GM18909 (cell line): Measurements from ENCODE around the gene KRT27.
"Not testable (repeated sequence)": the region's sequence is repeated elsewhere in the genome, so short reads cannot be mapped to it uniquely, and the experiment has no call there.

ENCODE experiments used
- ATAC-seq: cut with Tn5 transposase; IDR thresholded peaks from one replicate; pipeline ENCODE4 v1.9.1; 2021; ENCODE audit warnings: mild to moderate bottlenecking; ENCODE audit not compliant: unreplicated experiment, poor library complexity

The KRT27 gene

DNA sequence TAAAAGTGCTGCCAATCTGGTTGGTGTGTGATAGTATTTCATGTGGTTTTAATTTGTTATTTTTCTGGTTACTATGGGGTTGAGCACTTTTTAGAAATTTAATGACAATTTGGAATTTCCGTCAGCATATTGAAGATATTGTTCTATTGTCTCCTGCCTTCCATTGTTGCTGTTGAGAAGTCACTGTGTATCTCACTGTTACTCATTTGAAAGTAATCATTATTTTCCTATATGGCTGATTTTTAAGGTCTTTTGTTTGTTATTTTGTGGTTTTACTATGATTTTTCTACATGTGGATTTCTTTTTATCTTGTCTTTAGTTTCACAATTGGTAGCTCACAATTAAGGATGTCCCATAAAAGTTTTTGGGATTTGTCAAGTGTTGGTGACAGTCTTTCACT, 18.6 kb downstream of the KRT27 start:
- ATAC-seq = no peak

- ATAC-seq = no peak
Observed at GRCh38 chr17:40760105-40761016, 22.0 kb downstream of the KRT27 start.

DNA sequence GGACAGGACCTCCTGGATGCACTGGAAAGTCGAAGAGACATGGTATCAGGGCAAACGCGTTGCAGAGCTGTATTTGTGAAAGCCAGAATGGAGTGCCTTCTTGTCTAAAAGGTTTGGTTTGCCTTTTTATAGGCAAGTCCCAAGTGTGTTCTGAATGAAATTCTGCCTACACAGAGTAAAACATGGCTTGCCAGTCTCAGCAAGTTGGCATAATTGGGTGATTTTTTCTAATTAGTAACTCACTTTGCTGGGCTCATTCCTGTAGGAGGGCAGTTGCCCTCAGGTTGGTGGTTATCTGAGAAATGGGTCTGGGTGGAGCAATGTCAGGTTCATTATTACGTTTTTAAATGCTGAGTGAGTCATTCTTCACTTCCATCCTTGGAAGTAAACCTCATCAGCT, 27.1 kb downstream of the KRT27 start, which contains the start of gene KRT25:
Gene KRT25 (minus strand): TSS at position 101 of the 400 bp plus-strand sequence. CDS start 60 bp downstream, at position 41.
- no peak for ATAC-seq

GRCh38 chr17:40753804-40754203, 28.5 kb downstream of the KRT27 start:
- ATAC-seq = no peak

DNA sequence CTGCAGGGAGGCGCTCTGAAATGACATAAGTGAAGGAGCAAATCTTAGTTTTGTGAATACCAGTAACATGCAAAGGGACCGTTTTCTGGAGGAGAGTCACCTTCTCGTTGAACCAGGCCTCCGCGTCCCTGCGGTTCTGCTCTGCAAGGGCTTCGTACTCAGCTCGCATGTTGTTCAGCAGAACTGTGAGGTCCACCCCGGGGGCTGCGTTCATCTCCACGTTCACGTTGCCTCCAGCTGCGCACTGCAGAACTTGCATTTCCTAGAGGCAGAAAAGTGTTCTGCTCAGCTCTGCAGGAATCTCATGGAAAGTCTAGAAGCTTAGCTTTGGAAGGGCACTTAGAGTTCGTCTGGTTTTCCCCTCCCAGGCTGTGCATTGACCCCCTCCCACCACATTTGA, 31.3 kb downstream of the KRT27 start:
- no peak for ATAC-seq

GRCh38 chr17:40750391-40750790, 32.0 kb downstream of the KRT27 start:
- no peak for ATAC-seq

- not testable (repeated sequence) for ATAC-seq
Observed at GRCh38 chr17:40748666-40749065, 33.7 kb downstream of the KRT27 start.

GRCh38 chr17:40738553-40738952, 43.8 kb downstream of the KRT27 start:
- no peak for ATAC-seq

- no peak for ATAC-seq
Observed at GRCh38 chr17:40735016-40735415, 47.3 kb downstream of the KRT27 start.

DNA sequence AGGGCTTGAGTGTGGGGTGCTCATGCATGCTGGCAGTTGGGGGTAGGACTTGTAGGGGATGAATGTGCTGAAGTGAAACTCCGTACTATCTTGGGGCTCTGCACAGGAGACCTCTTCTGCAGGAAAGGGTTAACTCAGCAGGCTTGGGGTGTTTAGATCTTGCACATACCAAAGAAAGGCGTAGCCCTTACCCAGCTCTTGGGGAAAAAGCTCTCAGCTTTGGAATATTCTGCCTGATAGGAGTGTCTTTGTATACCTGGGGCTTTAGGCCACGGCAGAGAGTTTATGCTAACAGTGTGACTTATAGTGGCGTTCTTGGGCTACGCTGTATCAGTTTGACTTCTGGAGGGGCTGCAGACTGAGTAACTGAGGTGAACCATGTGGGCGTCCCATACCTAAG, 48.3 kb downstream of the KRT27 start:
- ATAC-seq = no peak

DNA sequence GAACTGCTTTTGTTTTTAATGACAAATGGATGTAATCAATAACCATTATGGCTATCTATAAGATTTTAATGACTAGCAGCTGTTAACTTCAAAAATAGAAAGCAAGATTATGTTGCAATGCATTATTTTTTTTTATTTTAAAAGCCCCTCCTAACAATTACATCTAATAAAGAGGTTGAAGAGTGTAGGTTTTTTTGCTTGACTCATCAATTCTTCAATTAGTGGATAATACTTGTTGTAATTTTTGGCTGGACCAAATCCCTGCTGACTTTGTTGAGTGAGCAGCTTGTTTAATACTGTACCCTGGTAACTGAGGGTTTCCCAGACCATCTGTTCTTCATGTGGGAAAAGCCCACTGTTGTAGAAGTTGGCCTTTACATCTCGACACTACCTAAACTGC, 51.4 kb downstream of the KRT27 start:
- no peak for ATAC-seq

DNA sequence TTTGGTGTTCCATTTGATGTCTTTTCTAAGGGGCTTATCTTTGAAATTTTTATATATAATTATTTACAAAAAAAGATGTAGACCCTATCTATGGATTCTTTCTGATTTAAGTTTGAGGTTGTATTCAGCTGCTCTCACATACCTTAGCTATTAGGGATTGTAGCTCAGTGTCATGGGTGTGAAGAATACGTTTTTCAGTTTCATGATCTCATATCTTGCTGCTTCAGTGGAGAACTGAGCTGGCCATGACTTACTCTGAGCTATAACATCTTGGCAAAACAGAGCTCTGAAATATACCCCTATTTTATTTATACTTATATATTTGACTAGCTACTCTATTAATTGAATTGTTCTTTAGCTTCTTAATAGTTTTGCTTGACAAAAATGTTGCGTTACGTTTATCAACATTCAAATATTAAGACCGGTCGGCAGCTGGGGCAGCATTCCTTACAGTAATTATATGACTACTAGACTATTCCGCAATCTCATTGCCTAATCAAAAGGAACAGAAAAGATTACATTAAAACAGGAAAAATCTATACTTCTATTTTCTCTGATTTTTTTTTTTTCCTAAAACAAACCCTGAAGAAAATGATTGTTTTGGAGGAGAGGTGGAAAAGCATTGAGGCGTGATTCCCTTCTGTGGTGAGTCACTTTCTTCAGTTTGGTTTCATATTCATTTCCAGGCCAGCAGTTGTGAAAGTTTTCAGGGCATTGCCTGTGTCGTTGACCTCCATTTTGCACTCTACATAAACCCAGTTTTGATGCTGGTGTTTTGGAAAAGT, 54.7 kb downstream of the KRT27 start:
- ATAC-seq = no peak

DNA sequence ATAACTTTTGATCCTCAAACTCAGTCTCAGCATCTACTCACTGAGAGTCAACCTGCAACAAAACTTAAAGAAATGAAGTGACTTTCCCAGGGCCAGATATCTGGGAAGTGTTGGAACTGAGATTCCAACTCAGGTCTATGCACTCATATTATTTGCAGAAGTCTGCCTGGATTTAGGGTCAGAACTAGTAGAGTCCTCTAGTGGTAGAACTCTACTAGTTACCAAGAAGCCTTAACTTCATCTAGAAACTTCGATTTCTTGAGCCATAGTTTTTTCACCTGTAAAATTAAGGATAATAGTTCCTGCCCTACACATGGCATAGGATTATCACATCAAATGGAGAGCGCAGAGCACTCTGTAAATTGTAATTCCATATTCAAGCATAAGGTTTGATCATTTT, 55.4 kb downstream of the KRT27 start:
- ATAC-seq = no peak
